ENCODE measurements around the gene STK33. TPM values are rescaled to one million over a fixed set of nuclear protein-coding genes. Genes with fewer than 3 reads are reported as not detected.

Gene STK33
- total RNA-seq, 2 experiments from 2014 or later, result not detected

DNA sequence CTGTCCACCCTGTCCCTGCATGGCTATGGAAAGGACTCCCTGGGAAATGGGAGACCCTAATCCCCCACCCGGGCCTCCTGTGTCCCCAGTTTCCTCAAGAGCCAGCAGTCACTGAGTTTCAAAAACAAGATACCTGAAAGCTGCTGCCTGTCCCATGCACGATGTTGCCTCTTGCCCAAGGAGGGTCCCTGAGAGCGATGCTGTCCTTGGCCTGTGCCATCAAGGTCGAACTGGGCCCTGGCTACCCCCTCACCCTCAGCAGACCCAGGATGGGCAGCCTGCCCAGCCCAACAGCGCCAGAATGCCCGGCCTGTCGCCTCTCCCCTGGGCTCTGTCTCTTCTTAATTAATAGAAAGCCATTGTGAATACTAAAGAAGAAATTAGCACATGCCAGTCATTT lies 225.8 kb downstream of the STK33 start:
- peaks cover 0 to 3% of the 10 kb centered on the region in 2 experiments for H3K9me3 ChIP-seq (ENCODE audit: control insufficient read depth in 1 of 2, insufficient read depth in 1 of 2, low read length in 2 of 2)
- intact Hi-C loops (cut with DNase I, micrococcal nuclease), result no loop called here
- ChIA-PET CTCF (no interaction called here), POLR2A (no interaction called here)
- DNase-seq (no peak), ATAC-seq (ENCODE audit: poor library complexity) (no peak)
- Mint-ChIP-seq H3K36me3 (ENCODE audit: low read depth) (no peaks in the 10 kb centered on the region), H3K27ac (no peak overlapping the region), H3K4me3 (no peak overlapping the region), H3K4me1 (ENCODE audit: low read depth) (no peaks in the 10 kb centered on the region), H3K9me3 (no peaks in the 10 kb centered on the region), H3K27me3 (peaks cover 5% of the 10 kb centered on the region)
- H3K4me3 ChIP-seq (ENCODE audit: low read length), result no peak overlapping the region
- TF ChIP-seq CTCF (IDR thresholded peaks at IDR 0.05), result no peak
- H3K27ac ChIP-seq (ENCODE audit: low read depth in 1 of 2, low read length in 2 of 2), result no peak overlapping the region
- H3K27me3 ChIP-seq (ENCODE audit: control insufficient read depth in 1 of 2, insufficient read depth in 2 of 2, low read length in 2 of 2), result no peaks in the 10 kb centered on the region
- H3K36me3 ChIP-seq (ENCODE audit: insufficient read depth, low read length), result no peaks in the 10 kb centered on the region
- no peaks in the 10 kb centered on the region for H3K4me1 ChIP-seq (ENCODE audit: insufficient read depth, low read length)

DNA sequence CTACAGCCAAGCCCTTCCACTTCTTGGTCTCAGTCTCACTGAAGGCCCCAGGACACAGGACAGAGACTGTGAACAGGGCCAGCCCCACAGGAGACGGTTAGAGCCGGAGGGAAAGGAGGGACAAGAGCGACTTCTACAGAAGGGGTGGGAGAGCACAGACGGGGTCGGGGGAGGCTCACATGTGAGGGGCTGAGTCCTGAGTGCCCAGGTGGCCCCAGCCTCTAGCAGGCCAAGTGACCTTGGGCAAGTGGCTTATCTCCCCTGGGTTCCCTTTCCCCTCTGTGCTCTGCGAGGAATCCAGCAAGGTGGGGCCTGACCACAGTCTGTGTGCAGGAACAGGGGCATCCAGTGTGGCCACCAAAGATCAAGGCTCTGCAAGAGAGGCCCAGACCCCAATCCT lies 227.7 kb downstream of the STK33 start:
- CTCF ChIA-PET, result no interaction called here
- no peak for ATAC-seq (ENCODE audit: poor library complexity)

DNA sequence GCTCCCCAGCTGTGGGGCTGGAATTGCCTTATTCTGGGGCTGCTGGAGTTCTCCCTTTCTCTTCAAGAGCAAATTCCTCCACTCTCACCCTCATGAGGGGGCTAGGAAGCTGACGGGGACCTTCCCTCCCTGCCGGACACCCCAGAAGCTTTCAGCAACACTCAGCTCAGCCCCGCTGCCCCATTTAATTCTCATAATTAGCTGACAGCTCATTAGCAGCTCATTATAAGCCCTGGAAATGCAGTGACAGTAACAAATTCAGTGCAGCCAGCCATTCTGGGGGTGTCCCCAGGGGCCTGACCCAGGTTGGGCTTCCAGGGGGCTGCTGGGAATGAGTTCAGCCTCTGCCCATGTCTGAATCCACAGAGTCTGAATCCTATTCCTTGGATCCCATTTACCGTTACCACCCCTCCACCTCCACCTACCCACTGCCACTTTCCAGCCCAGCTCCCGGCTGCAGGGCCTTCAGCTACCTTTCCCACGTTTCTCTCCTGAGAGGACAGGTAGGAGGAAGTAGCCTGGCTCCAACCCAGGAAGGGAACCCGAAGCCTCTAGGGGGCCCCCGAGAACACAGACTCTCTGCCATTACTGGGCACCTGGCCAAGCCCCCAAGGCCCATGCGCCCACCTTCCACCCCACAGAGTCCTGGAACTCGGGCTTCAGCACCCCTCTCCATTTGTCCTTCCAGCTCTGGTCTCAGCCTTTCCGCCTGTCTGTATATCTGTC lies 228.6 kb downstream of the STK33 start:
- peaks cover 5% of the 10 kb centered on the region for H3K27me3 Mint-ChIP-seq
- no peak overlapping the region for H3K27ac Mint-ChIP-seq
- Histone ChIP-seq H3K27ac (ENCODE audit: low read depth in 1 of 2, low read length in 2 of 2) (no peak overlapping the region), H3K4me1 (ENCODE audit: insufficient read depth, low read length) (no peaks in the 10 kb centered on the region), H3K36me3 (ENCODE audit: insufficient read depth, low read length) (no peaks in the 10 kb centered on the region), H3K27me3 (ENCODE audit: control insufficient read depth in 1 of 2, insufficient read depth in 2 of 2, low read length in 2 of 2) (no peaks in the 10 kb centered on the region), H3K9me3 (ENCODE audit: control insufficient read depth in 1 of 2, insufficient read depth in 1 of 2, low read length in 2 of 2) (peaks cover 0 to 7% of the 10 kb centered on the region in 2 experiments), H3K4me3 (ENCODE audit: low read length) (no peak overlapping the region)
- no peaks in the 10 kb centered on the region for H3K4me1 Mint-ChIP-seq (ENCODE audit: low read depth)
- no peaks in the 10 kb centered on the region for H3K36me3 Mint-ChIP-seq (ENCODE audit: low read depth)
- ChIA-PET CTCF (no interaction called here), POLR2A (no interaction called here)
- no peak overlapping the region for H3K4me3 Mint-ChIP-seq
- no peak for TF ChIP-seq CTCF (IDR thresholded peaks at IDR 0.05)
- no peak for ATAC-seq (ENCODE audit: poor library complexity)
- no peak for DNase-seq
- intact Hi-C loops (cut with DNase I, micrococcal nuclease), result no loop called here
- H3K9me3 Mint-ChIP-seq, result no peaks in the 10 kb centered on the region

More for the DNA sequence above, 227.7 kb downstream of the STK33 start:
- Mint-ChIP-seq H3K36me3 (ENCODE audit: low read depth) (no peaks in the 10 kb centered on the region), H3K9me3 (no peaks in the 10 kb centered on the region), H3K4me1 (ENCODE audit: low read depth) (no peaks in the 10 kb centered on the region), H3K27ac (no peak overlapping the region), H3K27me3 (peaks cover 5% of the 10 kb centered on the region), H3K4me3 (no peak overlapping the region)
- Histone ChIP-seq H3K9me3 (ENCODE audit: control insufficient read depth in 1 of 2, insufficient read depth in 1 of 2, low read length in 2 of 2) (peaks cover 0 to 7% of the 10 kb centered on the region in 2 experiments), H3K27me3 (ENCODE audit: control insufficient read depth in 1 of 2, insufficient read depth in 2 of 2, low read length in 2 of 2) (no peaks in the 10 kb centered on the region), H3K36me3 (ENCODE audit: insufficient read depth, low read length) (no peaks in the 10 kb centered on the region), H3K4me3 (ENCODE audit: low read length) (no peak overlapping the region), H3K4me1 (ENCODE audit: insufficient read depth, low read length) (no peaks in the 10 kb centered on the region), H3K27ac (ENCODE audit: low read depth in 1 of 2, low read length in 2 of 2) (no peak overlapping the region)
- POLR2A ChIA-PET, result no interaction called here
- intact Hi-C loops (cut with DNase I, micrococcal nuclease), result no loop called here
- DNase-seq, result no peak
- TF ChIP-seq CTCF (IDR thresholded peaks at IDR 0.05), result no peak
